NCI-H2171 treated with DMSO at 0.1 percent for 48 hours (cell line): Measurements from ENCODE around the gene INSIG2.

ENCODE experiments used
- DNase-seq: peaks from one replicate; lab custom pipeline; 2025; lab: John Stamatoyannopoulos, UW

The INSIG2 gene

DNA sequence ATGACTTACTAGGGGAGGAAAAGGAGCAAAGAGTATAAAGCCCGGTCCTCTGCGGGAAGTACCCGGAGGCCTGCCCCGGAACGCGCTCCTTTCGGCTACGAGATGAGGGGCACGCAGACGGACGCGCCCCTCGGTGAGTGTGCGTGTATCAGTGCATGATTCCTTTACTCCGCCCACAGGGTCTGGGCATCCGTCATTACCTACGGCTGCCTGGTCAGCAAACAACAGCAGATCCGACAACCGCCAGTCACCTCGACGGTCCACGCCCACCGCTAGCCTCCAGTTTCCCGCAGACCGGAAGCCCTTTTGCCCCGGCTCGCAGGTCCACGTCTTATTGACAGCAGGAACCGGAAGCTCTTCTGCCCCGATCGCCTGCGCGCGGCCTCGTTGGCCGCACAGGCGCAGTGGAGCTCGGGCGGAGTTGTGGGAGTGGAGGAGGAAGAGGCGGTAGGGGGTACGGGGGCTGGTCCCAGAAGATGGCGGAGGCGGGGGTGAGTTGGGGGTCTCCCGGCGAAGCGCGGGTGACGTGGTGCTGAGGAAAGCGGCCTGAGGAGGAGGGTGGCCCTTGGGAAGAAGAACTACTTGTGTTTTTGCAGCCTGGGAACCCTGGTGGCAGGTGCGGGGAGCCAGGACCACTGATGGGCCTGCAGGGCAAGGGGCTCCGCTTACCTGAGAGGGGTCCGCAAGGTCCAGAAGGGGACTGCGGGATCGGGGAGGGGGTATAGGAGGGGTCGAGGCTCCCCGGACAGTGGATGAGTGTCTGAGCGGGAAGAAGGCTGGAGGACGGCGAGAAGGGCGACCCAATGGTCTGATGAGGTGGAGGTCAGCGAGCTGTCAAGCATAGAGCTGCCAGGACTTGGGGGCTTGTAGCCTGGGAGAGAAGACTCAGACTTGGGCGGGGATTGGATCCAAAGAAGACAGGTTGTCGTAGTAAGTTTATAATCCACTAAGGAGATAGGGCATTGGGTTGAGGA lies at the start of gene INSIG2:
INSIG2 (plus strand) TSS at position 421 of the 974 bp plus-strand sequence. CDS start 8,086 bp downstream, outside the sequence.
- peak; percentile 99 for DNase-seq

DNA sequence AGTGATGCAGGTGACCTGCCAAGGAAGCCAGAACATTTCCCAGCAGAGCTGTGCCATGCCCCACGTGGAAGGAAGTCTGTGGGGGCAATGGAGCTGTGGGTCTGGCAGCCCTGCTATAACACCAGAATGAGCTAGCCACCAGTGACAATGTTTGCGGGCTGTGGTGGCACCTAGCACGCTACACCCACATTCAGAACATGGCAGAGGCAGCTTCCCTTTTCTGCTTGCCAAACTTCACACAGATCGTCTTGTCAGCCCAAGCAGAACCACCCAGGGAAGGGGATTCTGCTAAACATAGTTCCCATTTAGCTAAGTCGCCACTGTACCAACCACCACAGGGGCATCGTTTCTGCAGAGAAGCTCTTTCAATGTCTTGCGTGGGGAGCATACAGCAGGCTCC lies 47.4 kb upstream of the INSIG2 start:
- DNase-seq, result no peak

DNA sequence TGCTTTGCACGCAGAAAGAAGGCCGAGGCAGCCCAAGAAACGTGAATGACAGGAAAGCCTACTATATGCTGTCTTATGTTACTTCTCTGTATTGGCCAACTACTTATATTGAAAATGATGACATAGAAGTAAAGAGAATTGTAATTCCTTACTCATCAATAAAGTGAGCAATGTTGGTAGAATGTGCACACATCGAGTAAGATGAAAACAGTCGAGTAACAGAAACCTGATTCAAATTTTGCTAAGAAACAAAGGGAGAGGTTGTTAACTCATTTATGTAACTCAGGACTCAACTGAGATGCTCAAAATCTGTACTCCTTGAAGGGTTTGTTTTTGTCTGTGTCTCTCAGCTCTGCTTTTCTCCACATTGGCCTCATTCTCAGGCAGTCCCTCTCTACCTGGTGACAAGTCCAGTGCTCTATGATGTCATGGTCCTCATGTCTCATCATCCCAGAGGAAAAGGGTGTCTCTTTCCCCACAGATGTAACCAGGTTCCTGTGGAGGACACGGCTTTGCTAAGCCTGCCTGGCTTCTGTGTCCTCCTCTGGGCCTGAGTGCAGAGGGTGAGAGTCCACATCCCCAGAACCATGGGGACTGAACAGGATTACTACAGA lies 44.1 kb upstream of the INSIG2 start:
- no peak for DNase-seq

DNA sequence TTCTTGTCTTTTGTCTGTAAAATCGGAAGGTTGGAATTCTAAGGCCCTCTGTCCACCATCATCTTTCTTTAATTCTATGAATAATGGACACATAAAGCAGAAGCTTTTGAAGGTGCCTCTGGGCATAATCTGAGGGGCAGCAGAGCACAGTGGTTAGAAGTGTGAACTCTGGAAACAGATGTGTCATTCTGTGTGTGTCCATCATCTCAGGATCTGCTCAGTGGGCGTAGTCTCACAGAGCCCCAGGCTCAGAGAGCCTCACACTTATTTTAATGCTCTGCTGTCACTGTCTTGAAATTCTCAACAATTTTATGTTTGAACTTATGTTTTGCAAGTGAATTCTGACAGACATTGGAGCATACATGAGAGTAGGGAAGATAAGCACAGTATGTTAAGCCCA lies 43.4 kb upstream of the INSIG2 start:
- DNase-seq, result no peak

DNA sequence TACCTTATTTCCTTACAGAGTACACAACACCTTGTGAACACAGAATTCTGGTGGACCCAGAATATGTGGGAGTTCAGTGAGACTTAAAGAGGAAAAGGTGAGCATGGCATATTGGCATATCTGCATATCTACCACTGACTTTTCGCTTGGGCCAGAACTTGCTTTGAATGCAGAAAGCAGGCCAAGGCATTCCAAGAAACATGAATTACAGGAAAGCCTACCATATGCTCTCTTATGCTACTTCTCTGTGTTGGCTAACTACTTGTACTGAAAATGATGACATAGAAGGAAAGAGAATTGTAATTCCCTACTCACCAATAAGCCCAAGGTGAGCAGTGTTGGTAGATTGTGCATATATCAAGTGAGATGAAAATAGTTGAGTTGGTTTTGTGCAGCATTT lies 43.0 kb upstream of the INSIG2 start:
- no peak for DNase-seq

DNA sequence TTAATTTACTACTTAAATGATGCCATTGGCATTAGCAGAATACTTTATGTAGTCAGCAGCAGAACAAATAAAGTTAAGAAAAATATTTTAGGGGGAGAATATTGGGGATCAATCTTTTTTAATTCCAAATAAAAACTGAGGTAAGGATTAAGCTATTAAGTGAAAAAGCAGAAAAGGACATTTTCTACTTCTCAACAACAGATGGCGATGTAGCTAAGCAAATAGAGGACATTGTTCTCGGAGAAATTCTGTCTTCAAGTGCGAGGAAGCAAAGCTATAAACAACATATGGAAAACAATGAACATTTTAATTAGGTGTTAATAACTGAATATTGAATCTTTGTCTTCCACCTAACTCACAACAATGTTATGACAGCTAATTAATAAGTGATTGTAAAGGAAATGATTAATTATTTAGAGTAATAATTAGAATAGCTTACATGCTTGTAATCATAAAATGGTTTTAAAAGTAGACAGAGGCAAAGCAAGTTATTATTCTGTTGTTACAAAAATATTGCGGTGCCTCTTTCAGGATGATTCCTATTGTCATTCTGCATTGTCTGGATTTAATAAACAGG lies 41.5 kb upstream of the INSIG2 start:
- DNase-seq, result peak; percentile 53

DNA sequence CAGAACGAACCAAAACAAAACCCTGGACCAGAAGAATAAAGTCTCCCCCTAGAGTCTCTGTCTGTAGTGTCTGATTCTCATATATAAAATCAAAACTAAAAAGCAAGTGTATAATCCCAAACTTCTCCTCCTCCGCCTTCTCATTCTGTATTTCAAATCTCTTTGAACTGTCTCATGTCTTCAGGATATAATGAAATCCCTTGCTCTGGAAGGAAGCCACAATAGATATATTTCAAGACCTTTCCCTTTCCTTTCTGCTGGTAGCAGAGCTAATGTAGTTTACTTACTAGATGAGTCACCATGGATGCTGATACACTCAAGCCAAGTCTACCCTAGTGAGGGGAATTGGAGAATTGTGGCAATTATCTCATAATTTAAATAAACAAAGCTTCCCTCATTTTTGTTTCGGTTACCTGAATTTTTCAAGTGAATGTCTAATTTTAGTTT lies 40.9 kb upstream of the INSIG2 start:
- DNase-seq, result no peak

DNA sequence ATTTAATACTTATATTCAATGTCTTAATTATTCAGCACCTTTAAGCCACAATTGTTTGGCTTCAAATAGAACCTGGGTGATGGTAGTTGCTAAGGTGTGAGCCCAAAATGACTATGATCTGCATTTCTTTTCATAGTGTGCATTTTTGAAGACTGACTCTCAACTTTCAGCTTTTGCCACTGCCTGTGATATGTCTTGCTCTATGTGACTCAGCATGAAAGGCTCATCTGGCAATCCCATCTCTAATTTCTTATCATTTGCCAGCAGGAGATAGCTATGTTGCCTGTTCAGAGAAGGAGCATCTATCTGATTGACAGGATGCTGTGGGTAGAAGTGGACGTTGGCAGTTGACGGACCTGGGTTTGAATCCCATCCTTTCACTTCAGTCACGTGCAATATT lies 39.9 kb upstream of the INSIG2 start:
- no peak for DNase-seq

DNA sequence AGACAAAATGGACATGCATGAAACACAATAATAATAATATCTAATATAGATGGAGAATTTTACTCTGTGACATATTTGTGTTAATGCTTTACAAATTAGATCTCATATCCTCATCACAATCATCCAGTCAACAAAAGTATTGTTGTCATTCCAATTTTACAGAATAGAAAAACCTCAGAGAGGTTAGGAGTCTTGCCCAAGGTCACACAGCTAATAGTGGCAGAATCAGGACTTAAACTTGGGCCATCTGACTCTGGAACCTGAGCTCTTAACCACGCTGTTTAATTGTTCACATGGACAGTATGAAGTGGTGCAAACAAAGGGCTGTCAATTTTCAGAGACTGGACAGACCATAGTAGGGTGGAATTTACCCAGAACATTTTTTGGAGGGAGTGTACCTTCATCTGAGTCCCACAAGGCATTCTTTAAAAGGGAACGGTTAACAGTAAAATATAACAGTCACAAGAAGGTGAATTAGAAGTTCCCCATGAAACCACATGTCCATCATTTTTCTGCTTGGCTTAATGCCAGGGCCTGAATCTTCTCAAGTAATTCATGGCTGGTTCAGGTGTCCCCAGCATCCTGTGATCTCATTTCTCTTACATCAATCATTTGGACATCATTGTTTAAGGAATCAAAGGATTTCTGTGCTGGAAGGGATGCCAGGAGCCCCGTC lies 39.0 kb upstream of the INSIG2 start:
- no peak for DNase-seq

DNA sequence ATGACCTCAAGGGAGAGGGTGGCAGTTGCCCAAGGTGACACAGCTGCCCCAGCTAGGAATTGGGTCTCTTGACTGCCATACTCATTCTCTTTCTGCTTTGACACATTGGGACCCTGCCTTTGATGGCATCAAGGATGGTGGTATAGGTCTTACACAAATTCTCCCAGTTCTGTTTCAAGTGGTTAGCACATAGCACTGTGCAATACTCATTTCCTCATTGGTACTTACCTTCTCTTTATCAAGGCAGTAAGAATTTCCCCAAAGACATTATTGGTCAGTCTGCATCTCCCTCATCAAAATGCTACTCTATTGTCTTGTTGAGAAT lies 38.5 kb upstream of the INSIG2 start:
- no peak for DNase-seq

DNA sequence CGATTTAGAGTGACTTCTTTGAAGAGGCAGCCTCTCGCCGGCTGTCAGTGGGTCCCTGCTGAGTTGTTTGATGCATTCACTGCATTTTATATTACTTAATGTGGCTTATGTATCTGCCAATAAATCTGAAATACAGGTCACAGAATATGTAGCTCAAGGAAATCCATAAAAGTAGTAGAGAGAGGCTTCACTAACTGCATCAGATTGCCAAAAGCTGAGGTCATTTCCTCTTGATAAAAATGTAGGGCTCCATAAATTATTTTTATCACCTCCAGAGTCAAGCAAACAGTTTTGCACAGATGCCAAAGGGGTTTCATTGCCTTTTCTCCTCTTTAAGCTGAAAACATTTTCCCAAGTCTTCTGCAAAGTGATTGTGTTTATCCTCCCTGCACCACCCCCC lies 37.9 kb upstream of the INSIG2 start:
- DNase-seq, result no peak

DNA sequence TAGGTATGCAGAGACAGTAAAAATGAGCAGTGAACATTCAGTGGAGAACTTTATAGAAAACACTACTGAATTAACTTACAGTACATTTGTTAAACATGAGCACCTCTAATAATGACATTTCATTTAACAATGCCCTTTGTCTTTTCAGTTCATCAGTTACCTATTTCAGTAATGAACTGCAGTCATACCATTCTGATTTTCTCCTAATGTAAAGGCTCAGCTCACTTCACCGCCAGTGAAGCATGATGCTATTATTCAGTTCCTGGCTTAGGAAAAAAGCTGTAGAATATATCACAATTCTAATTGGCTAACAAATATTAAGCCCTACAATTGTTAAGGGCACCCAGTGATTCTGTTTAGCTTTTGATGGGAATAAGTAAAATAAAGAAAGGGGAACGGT lies 37.3 kb upstream of the INSIG2 start:
- DNase-seq, result no peak

DNA sequence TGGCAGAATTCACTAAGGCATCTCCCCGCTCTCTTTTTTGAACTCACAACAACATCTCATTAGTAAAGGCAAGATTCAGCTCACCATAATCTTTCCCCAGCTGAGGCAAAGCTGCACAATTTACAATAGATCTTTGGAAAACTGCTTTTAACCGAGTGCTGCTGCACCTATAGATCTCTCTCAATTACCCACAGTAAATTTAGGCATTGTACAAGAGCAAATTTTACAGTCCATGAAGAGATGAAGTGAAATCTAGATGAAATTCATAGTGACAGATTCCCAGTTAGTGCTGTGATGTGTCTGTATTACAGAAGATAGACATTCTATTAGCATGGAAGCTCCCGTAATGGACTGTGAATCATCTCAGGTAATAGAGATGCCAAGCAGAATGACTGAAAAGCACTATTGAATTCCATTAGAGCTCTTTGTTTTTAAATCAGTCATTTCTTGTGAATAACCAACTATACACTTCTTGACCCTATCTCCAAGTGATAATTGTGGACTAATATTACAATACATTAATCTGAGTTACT lies 36.4 kb upstream of the INSIG2 start:
- DNase-seq, result no peak

DNA sequence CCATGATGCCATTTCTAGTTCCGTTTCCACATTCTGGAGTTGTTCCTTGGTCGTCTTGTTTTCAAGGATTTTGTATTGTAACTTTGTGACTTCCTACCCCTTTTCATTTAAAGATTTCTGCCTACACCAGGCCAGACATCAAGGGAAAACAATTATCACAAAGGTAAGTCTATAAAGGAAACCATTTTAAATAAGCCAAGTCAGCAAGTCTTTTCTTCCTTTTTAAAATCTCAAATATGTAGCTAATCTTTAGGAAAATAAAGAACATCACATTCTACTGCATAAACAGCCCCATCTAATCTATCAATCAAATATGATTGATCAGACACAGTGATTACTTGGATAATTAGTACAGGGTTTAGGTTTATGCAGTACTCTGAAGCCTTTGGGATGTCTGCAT lies 35.8 kb upstream of the INSIG2 start:
- no peak for DNase-seq

DNA sequence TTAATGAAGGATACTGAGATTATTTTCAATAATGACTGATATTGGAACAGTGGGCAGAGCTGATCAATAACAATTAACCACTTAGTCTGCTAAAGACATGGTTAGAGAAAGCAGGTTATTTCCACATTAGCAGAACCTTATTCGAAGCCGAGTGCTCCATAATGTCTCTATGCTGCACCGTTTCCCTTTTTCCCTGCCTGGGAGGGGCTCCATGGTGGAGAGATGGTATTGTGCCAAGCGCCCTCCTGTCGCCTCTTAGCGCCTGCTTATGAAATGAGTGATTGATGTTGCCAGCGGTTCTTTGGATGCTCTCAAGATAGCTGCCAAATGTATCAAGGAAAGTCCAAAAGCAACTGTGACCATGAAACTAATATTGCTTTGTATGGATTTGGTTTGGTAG lies 34.6 kb upstream of the INSIG2 start:
- no peak for DNase-seq

DNA sequence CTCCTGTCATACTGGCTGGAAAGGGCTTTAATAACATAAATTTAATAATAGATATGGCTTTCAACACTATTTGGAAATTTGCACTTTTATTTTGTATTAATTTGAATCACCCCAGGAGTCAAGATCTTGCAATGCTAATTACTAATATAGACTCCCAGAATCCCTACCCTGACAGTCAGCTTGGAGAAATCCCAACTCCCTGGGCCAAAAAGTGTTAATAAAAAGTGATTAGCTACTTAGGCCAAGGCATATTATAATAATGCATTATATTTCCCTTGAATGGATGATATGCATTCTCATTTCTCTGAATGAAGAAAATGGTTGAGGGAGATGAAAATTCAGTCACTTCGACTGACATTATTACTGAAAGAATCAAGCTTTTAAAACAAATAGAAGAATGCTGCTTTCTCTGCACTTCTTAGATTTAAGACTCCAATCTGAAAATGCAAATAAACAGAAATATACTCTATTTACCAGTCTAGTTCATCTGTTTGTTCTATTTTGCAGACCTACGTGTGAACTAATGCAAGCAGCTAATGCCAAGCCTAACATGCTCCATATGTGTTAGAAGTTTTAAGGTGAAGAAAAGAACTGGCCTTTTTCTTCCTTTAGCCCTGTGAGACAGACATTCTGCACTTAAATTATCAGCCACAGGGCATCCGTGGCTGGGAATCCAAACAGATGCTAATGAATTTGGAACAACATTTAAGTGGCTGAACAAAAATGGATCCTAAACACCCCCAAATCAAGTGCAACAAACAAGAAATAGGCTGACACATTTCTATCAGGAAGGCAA lies 33.9 kb upstream of the INSIG2 start:
- DNase-seq, result no peak

DNA sequence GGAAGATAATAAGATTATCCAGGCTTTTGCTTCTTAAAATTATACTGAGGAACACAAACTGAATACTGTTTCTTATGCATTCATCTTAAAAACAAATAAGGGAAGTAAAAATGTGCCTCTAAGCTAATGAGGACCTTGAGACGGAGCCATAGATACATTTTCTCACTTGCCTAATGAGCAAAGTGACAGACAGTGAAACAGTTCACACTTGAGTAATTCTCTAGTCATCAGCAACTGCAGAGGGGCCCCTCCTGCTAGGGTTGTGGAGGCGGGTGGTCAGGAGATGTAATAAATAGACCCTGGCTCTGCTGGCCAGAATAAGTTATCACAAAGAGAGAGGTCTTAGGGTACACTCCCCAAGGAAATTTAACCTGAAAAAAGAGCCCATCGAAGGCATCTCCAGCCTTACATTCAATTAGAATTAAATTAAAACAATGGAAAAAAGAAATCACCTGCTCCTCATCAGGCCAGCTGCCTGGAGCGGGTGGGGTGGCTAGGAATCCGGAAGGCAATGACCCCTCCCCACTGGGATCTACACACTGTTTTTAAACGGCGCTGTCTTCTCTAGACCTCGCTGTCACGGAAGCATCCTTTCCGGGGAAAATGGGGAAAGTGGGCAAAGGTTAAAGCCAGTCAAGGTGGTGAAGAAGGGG lies 32.6 kb upstream of the INSIG2 start:
- no peak for DNase-seq

DNA sequence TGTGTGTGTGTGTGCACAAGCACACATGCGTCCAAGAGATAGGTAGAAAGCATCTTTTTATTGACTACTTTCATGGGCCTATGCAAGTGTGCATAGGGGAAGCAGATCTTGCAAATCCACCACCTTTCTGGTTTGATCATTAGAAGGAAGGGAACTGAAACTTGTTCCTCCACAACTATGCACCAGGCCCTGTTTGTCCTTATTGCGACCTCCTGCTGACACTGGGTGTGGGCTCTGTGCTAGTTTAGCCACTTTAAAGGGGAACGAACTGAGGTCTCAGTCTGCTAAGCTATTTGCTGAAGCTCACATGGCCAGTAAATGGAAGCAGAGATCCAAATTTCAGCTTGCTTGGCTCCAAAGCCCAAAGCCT lies 32.1 kb upstream of the INSIG2 start:
- DNase-seq, result no peak

DNA sequence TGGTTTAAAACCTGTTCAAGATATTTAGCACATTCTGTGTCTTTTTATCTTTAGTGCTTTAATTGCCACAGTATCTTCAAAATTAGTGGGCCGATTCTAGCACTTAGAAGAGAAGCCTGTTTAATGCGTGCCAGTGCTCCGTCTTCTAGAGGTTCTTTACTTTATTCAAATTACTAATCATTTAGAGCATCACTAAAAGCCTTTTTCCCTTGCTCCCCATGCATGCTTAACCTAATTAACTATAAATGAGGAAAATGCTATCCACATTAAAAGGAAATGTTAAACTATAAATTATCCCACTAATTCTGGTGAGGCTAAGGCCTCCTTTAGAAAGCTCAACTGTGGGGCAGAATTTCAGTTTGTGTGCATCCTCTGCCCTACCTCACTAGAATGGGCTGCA lies 31.5 kb upstream of the INSIG2 start:
- no peak for DNase-seq

DNA sequence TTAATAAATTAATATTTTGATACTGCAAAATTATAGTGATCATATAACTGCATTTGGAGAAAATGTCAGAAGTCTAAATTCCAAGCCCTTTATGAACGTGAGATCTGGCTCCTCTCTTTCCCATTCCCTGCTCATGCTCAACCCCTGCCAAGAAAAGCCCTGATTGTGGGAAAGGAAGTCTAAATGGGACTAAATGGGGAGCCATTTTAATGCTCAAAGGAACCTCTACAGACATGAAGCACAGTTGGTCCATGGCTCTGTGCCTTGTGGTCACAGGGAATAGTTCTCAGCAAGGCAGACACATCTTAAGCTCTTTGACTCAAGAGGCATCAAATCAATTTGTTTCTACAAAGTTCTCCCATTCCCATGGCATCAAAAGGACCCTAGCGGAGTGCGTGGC lies 29.3 kb upstream of the INSIG2 start:
- DNase-seq, result no peak

DNA sequence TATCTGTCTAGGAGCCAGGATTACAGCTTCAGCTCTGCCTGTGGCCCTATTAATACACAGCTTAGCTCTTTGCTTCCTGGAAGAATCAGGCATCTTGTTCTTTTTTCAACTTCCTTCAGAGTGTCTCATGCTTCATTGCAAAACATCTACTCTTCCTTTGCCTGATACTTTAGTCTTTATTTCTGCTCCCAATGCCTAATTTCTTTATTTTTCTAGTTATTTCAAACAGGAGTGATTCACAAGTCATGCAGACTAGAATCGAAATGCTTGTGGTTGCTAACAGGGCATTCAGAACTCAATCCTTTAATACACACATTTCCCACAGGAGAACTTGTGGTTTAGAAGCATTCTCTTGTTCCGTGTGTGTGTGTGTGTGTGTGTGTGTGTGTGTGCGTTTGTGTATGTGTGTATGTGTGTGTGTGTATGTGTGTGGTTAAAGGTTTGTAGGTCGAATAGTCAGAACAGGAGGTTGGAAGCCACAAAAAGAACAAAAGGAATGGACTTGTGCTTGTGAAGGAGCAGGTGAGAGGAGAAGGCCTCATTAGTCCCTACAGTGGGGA lies 28.3 kb upstream of the INSIG2 start:
- DNase-seq, result no peak
